WTC11 (cell line): ENCODE data around the gene SMNDC1.

Experiments used
- CTCF ChIP-seq: fragments of 200-600 bp; IDR thresholded peaks from 2 replicates; pipeline ENCODE4 v1.8.0; 2022; ENCODE audit warnings: antibody characterized with exemption
- ERG ChIP-seq: fragments of 250-450 bp; sonication (Bioruptor Pico); IDR thresholded peaks from 2 replicates; pipeline ENCODE4 v1.8.0; 2021; ENCODE audit warnings: mild to moderate bottlenecking
- KAT7 ChIP-seq: sonication (generic); formaldehyde crosslinking; IDR thresholded peaks from 2 replicates; pipeline ENCODE4 v1.8.1; 2023; ENCODE audit warnings: missing genetic modification reagents, mild to moderate bottlenecking, borderline replicate concordance
- SP1 ChIP-seq: sonication (generic); formaldehyde crosslinking; conservative IDR thresholded peaks from 2 replicates; pipeline ENCODE4 v1.8.1; 2022; ENCODE audit warnings: missing genetic modification reagents
- TEAD4 ChIP-seq: sonication (generic); formaldehyde crosslinking; IDR thresholded peaks from 2 replicates; pipeline ENCODE4 v1.8.0; 2022; ENCODE audit warnings: mild to moderate bottlenecking, missing genetic modification reagents
- TF ChIP-seq, protein P1 (sequence below): sonication (generic); formaldehyde crosslinking; IDR thresholded peaks from 2 replicates; pipeline ENCODE4 v1.8.1; 2023; ENCODE audit warnings: mild to moderate bottlenecking, missing genetic modification reagents, moderate library complexity
- TF ChIP-seq, protein P2 (sequence below): sonication (generic); formaldehyde crosslinking; conservative IDR thresholded peaks from 2 replicates; pipeline ENCODE4 v1.8.1; 2023; ENCODE audit warnings: mild to moderate bottlenecking, low read depth, missing genetic modification reagents, moderate library complexity

DNA sequence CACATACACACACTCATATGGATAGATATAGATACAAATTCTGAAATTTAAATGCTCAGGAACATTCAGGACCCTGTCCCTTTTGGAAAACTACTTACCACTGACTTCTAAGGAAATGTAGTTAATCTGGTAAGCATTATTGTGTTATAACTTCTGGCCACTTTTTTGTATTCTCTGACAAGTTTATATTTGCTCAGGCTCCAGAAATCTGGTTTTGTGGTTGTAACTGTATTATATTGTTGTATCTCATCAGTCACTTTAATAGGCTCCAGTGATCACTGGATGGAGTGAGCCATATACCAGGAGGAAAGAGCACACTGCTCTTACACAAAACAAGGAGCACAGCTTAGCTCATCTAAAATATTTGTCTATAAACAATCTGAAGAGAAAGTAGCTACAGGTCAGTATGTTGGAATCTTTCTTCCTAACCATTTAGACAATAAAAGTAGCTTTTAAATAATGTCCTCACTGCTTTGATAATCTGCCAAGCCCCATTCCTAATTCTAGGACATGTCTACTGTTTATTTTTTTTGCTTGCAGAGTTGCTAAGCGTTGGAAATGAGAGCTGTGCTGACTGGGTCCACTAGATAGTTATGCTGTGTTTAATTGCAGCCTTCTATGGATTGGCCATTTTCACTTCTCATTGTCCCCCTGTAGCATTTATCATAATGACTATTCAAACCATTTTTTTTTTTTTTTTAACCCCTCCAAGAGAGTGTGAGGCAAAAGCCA, 43.8 kb downstream of the SMNDC1 start:
- TF ChIP-seq CTCF (no peak), SP1 (CRISPR knock-in tag) (no peak), ERG (no peak), TEAD4 (CRISPR knock-in tag) (no peak), KAT7 (CRISPR knock-in tag) (no peak)
- TF ChIP-seq, protein P1, sequence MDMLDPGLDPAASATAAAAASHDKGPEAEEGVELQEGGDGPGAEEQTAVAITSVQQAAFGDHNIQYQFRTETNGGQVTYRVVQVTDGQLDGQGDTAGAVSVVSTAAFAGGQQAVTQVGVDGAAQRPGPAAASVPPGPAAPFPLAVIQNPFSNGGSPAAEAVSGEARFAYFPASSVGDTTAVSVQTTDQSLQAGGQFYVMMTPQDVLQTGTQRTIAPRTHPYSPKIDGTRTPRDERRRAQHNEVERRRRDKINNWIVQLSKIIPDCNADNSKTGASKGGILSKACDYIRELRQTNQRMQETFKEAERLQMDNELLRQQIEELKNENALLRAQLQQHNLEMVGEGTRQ: no peak
- TF ChIP-seq, protein P2, sequence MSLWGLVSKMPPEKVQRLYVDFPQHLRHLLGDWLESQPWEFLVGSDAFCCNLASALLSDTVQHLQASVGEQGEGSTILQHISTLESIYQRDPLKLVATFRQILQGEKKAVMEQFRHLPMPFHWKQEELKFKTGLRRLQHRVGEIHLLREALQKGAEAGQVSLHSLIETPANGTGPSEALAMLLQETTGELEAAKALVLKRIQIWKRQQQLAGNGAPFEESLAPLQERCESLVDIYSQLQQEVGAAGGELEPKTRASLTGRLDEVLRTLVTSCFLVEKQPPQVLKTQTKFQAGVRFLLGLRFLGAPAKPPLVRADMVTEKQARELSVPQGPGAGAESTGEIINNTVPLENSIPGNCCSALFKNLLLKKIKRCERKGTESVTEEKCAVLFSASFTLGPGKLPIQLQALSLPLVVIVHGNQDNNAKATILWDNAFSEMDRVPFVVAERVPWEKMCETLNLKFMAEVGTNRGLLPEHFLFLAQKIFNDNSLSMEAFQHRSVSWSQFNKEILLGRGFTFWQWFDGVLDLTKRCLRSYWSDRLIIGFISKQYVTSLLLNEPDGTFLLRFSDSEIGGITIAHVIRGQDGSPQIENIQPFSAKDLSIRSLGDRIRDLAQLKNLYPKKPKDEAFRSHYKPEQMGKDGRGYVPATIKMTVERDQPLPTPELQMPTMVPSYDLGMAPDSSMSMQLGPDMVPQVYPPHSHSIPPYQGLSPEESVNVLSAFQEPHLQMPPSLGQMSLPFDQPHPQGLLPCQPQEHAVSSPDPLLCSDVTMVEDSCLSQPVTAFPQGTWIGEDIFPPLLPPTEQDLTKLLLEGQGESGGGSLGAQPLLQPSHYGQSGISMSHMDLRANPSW (CRISPR knock-in tag): no peak
